GM20431 (cell line): ENCODE data around the gene MYLK4.

Experiments used
- in situ Hi-C: fragments of 300-500 bp; cut with MseI, MboI; formaldehyde crosslinking; loops from one replicate; pipeline ENCODE4 v1.15.0; 2020; ENCODE audit warnings: low sequenced_read_pairs; ENCODE audit not compliant: unreplicated experiment

MYLK4 gene

DNA sequence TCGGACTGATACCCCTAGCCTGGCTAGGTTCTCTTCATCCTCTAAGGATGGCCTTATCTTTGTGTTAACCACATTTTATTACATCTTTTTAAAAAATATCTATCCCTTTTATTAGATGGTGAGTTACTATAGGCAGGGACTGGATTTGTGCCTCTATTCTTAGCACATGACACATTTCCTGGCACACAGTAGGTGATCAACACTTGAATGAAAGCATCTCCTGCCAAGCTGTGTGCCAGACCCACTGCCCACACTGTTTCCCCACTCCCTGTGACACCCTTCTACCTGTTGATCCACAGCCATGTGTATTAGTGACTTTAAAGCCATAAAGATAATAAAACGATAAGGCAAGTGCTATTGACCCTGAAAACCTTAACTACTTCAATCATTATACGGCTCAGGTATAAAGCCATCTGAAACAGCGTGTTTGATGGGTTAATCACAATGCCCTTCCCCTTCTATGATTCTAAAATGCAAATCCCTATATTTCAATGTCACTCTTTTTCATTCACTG lies 73.6 kb downstream of the MYLK4 start:
- in situ Hi-C loops = no loop called here

DNA sequence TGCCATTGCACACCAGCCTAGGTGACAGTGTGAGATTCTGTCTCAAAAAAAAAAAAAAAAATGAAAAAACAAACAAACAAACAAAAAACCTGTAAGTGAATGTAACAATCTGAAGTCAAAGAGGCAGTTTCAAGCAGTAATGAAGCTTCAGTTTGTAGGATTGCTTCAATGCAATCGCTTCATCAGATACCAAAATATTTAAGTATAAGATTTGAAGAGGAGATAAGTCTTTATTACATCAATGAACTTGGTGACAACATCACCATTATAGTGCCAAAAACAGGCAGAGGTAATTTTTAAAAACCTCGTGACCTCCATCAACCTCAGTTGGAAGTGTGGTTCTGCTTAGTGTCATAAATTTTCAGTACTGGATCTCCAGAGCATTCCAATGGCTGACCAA lies 74.7 kb downstream of the MYLK4 start:
- in situ Hi-C loops = no loop called here

DNA sequence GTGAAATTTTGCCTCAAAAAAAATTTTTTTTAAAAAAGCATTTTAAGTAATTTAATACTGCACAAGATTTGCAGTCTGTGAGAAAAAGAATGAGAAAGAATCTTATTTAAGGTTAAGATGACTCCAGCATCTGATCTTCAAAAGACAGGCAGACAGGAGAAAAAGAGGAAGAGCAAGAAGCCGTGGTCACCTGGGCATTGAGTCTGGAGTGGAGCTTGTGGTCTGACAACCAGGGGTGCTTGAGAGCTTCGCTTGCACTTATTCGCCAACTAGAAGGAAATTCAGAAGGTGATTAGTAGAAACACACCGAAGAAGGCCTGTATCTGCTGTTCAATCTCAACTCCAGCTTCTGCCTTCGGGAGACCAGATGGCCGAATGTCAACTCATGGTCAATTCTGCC lies 75.9 kb downstream of the MYLK4 start:
- in situ Hi-C loops = no loop called here

DNA sequence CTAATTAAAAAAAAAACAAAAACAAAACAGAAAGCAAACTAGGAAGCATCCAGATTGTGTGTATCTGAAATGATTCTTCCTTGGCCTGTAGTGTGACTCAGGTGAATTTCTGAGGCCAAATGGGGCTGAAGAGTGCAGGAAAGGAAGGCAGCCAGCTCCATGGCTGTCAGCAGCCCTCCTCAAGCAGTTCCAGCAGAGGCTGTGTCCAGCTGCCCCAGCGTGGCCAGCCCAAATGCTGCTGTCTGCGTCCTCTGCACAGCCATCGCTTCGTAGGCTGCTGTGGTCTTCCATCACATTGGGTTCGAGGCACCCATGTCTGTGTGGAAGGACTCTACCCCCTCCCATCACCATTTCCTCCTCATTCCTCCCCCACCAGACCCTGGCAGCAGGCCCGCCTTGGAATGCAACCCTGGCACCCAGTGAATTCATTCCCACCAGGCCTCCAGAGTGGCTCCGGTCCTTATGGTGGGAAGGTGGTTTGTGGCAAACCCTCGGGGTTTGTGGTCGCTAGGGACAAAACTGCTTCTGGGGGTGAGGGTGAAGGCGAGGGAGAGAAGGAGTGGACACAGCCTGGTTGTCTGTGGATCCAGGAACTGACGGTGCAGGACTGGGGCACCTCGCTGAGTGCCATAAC lies 81.5 kb downstream of the MYLK4 start:
- in situ Hi-C loops = no loop called here

DNA sequence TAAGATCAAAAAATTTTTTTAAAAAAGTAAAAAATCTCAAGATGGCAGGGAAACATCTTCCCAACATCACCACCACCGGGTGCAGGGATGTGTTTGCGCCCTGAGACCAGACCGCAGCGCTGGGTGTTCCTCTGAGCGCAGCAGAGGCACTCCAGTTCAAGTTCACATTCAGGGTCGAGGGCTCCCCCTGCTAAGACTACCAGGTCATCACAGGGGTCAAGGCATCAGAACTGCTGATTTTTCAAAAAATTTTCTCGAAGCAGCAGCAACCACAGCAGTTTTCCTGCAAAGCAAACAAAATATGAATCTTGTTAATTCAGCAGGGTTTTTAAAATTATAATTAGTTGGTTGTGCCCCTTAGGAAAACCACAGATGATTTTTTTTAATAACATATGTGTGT lies 83.1 kb downstream of the MYLK4 start:
- in situ Hi-C loops = no loop called here

DNA sequence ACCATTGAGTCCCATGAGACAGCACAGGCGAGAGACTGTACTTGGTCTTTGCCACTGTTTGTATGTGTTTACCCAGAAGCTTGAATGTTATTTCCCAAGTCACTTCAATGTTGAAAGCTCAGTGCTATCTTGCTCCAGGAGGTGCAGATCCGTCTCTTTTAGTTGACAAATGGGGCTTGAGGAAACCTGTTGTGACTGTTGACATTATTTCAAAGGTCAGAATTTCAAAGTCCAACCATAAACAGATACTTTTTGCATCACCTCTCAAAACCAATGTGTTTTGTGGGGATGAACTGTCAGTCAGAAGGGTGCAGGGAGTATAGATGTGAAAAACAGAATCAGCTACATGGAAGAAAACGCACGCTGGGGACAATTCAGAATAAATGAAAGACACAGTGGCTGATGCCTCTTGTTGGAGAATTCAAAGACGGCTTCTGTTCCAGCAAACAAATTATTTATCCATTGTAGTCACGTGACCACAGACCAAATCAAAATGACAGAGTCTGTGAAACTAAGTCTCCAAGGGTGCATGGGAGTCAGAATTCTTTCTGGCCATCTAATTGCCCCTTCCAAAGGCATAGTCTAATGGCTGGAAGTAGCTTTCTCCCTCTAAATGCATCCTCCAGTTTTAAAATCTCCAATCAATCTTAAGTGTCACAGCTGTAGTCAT lies 83.7 kb downstream of the MYLK4 start:
- in situ Hi-C loops = no loop called here

DNA sequence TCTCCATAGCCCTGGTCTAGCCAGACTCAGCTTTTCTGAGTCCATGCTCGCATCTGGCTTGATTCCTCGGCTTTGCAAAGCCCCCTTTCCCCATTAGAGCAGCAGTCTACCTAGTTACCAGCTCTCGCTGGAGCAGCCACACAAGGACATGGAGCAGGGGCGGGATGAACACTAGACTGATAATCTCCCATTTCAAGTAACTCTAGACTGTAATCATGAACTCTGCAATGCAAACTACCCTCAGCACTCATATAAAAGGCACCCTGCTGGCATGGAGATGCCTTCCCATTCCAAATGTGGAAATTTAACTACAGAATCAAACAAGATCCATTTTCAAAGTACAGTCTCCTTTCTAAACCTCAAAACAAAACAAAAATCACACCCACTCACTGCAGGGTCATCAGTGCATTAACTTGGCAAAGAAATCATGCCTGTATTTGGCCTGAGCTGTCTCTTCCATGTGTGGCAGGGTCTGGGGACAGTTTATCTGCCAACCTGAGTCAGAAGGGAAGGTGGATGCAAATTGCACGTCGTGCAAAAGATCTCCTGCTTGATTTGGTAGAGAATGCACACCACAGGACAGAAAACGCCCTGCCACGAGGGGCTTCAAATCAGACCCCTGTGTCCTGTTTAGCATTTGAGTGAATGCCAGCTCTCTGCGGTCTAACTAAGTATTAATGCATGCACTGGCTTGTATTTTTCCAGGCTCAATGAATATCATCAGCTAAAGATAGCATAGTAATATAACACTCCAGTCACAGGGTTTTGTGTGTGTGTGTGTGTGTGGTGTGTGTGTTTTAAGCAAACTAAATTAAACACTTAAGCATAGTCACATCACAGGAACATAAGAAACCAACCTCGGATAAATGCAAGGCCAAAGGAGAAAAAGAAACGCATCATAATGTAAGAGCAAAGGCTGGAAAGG lies 85.3 kb downstream of the MYLK4 start:
- in situ Hi-C loops = no loop called here

DNA sequence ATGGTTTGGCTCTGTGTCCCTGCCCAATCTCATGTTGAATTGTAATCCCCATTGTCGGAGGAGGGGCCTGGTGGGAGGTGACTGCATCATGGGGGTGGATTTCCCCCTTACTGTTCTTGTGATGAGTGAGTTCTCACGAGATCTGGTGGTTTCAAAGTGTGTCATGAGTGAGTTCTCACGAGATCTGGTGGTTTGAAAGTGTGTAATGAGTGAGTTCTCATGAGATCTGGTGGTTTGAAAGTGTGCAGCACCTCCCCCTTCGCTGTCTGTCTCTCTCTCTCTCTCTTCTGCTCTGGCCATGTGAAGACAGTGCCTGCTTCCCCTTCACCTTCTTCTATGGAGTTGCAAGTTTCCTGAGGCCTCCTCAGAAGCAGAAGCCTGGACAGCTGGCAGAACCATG lies 87.6 kb downstream of the MYLK4 start:
- in situ Hi-C loops = no loop called here

DNA sequence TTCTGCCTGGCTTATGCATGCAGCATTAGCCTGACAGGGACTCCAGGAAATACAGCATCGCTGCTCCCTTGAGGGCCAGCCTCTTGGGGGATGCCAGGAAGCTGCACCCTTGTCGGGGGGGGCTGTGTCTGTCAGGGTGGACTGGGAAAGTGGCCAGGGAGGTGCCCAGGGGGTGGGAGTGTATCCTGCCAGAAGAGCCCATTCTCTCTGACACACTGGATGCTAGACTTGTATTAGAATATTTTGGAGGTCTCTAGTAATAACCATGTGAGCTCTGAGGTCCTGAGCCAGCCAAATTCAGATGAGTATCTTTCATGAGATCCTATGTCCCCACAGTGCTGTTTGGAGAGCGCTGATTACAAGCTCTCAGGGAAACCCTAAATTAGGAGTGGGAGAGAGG lies 89.1 kb downstream of the MYLK4 start:
- in situ Hi-C loops = no loop called here

DNA sequence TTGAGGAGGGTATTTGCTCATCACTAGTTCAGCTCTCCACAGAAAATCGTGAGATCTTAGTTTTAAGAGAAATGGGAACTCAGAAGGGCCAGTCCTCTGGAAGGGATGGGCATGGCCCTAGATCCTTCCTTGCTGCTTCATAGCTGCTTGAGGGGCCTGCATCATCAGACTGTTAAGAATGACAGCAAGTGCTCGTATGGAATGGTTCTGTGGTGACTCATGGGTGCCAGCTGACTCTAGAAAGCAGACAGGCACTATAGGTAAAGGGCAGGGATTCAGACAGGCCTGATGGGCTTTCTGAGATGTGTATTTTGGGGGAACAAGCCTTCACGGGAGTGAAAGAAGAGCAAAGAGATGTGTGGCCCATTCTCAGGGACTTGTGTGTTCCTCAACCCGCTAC lies 90.8 kb downstream of the MYLK4 start:
- in situ Hi-C loops = no loop called here

DNA sequence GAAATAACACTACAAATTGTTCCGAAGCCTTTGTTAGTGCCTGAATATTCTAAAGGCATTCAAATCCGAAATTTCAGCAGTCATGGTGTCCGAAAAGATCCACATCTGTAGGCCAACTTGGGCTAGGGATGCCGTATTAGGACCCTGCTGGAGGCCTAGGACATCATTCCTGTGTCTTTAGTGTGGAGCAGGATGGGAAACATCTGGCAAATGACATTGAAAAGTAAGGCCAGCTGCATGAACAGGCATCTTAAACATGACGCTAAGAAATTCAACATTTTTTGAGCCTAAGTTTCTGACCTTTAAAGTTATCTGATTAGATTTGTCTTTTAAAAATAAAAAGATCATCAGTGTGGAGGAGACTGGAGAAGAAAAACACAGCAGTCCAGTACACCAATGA lies 91.3 kb downstream of the MYLK4 start:
- in situ Hi-C loops = no loop called here

DNA sequence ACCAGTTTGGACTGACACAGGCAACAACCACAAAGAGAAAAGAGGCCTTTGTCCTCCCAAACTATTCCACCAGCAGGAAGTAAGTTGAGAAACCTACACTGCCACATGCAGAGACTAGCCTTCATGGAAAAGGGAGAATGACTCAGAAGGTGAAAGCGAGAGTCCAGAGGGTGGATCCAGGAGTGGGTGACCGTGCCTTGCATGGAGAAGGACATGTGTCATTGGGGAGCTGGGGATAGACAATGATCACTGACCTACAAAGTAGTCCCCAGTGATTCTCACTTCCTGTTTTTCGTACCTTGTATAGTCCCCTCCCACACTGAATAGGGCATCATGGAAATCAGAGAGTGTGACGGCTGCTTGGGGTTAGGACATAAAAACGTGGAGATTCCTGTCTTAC lies 91.9 kb downstream of the MYLK4 start:
- in situ Hi-C loops = no loop called here

DNA sequence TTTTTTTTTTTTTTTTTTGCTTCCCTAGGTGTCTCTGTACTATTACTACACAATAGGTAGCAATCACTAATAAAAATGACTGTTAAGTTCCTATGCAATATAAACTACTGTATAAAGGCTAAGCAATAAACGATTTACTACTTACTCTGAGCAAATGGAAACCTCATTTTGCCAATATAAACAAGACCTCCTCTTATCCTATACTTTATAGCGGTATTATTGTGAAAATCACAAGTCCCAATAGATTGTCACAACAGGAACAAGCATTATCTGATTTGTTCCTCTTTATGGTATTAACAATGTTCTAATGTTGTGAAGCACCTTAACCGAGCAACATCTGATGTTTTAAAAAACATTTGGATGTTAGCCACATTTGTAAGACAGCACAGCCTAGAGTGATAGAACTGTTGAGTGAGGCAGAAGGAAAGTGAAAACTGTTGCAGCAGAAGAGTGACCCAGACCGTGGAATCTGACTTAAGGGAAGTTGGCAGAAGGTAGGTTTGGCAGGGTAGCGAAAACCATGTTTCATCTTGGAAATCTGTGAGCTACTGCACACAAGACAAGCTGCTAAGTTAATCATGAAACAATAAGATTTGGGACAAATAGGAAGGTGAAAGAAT lies 94.2 kb downstream of the MYLK4 start:
- in situ Hi-C loops = no loop called here

DNA sequence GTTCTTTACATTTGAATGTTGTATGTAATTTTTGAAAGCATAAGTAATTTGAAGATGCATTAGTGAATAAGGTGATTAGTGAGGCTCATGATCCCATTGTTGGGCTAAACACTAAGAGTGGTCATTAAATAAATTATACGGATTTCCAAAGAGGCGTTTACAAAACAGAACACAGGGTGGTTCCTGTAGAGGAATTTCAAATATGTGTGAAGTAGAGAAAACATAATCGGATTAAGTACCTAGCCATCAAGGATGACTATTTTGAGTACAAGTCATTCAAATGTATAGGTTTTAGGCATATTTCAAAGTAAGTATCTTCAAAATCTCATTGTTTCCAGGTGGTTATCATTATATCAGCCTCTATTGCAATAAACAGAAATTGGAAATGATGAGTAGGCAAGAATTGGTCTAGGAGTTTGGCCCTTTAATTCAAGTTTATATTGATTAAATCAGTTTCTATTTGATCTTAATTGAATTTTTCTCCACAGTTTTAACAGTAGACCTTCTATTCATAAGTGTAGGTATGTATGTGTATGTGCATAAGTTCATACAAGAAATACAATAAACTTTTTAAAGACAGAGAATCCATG lies 94.8 kb downstream of the MYLK4 start:
- in situ Hi-C loops = no loop called here

DNA sequence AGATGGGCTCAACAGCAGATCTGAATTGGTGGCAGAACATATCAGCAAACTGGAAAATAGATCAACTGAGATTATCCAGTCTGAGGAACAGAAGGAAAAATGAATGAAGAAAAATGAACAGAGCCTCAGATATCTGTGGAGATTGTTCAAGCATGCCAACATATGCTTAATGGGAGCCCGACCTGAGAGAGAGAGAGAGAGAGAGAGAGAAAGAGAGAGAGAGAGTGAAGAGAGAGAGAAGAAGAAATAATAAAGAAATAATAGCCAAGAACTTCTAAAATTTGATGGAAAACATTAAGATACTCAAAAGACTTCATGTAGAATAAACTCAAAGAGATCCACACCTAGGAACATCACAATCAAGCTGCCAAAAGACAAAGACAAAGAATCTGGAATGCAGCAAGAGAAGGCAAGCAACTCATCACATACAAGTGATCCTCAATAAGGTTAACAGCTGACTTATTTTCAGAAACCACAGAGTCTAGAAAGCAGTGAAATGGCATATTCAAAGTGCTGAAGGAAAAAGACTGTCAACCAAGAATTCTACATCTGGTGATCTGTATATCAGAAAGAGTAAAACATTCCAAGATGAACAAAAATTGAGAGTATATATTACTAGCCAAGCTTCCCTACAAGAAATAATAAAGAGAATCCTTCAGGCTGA lies 97.2 kb downstream of the MYLK4 start:
- in situ Hi-C loops = no loop called here

DNA sequence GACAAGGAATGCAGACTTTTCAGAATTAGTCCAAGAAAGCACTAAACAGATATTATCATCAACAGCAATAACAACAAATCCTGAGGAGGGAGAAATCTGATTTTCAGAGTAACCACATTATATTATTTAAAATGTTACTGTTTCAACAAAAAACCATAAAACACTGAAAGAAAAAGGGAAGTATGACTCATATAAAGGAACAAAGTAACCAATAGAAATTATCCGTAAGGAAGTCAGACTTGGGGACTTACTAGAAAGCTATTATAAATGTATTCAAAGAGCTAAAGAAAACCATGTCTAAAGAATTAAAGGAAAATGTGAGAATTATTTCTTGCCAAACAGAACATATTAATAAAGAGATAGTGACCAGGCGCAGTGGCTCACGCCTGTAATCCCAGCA lies 98.1 kb downstream of the MYLK4 start:
- in situ Hi-C loops = no loop called here

DNA sequence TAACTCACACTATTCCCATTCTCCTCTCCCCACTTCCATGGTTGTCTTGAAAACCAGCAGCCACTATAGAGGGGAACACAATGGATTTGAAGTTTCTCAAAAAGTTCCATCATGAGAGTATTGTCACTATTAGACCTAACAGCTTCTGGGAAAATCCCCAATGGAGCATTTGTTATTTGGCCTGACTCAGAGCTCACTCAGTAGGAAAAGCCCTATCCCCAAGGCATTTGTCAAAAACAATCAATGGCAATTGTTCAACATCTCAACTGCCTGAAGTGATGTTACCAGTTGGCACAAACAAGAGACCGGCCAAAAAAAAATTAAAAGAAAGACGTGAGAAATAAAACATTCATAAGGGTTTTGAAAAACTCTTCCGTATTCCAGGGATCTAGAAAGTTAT lies 98.8 kb downstream of the MYLK4 start:
- in situ Hi-C loops = no loop called here

DNA sequence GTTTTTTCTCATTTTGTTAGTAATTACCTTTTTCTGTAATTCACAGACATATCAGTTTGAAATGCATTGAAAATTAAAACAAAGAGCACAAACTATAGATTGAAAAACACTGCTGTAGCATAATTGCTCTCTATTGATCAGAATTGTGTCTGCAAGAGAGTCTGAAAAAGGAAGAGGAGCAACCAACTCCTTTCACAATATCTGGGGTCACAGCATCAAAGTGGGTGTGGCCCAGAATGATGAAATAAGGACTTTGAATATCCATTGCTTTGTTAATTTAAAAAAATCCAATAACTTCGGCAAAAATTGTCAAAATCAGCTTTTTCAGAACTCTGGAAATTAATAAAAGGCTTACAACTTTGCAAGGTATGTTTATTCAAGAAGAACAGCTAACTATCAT lies 99.2 kb downstream of the MYLK4 start:
- in situ Hi-C loops = no loop called here

DNA sequence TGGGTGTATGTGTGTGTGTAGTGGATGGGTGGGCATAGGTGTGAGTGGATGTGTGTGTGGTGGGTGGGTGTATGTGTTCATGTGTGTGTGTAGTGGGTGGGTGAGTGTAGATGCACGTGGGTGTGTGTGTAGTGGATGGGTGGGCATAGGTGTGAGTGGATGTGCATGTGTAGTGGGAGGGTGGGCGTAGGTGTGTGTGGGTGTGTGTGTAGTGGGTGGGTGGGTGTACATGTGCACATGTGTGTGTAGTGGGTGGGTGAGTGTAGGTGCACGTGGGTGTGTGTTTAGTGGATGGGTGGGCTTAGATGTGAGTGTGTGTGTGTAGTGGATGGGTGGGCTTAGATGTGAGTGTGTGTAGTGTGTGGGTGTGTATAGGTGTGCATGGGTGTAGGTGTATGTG lies 104.4 kb downstream of the MYLK4 start:
- in situ Hi-C loops = loop anchor here (25.0 kb wide), 2 partner anchors 434 to 1059 kb away; no protein-coding TSS in a partner anchor
